SKM-1 (cell line): Measurements from ENCODE around the gene USH2A.

ENCODE experiments used
- DNase-seq: peaks from one replicate; lab custom pipeline; 2025; ENCODE audit not compliant: unreplicated experiment; lab: John Stamatoyannopoulos, UW

The USH2A gene

GRCh38 chr1:215824245-215824644 is 599.0 kb downstream of the USH2A start:
- no peak for DNase-seq

GRCh38 chr1:215819114-215819513 is 604.1 kb downstream of the USH2A start:
- no peak for DNase-seq

GRCh38 chr1:215807911-215808436 is 615.3 kb downstream of the USH2A start:
- DNase-seq: no peak

- DNase-seq: no peak
These were observed 616.0 kb downstream of the USH2A start for GRCh38 chr1:215807218-215807617.

- no peak for DNase-seq
These were observed 625.4 kb downstream of the USH2A start for GRCh38 chr1:215797859-215798258.

- no peak for DNase-seq
These were observed 629.1 kb downstream of the USH2A start for GRCh38 chr1:215794156-215794555.

- no peak for DNase-seq
These were observed 630.1 kb downstream of the USH2A start for GRCh38 chr1:215793180-215793579.

- no peak for DNase-seq
These were observed 630.8 kb downstream of the USH2A start for GRCh38 chr1:215792446-215792845.

- no peak for DNase-seq
These were observed 633.3 kb downstream of the USH2A start for GRCh38 chr1:215789981-215790380.

GRCh38 chr1:215786997-215787396 is 636.3 kb downstream of the USH2A start:
- no peak for DNase-seq

GRCh38 chr1:215780641-215781040 is 642.6 kb downstream of the USH2A start:
- DNase-seq: no peak

GRCh38 chr1:215780139-215780538 is 643.1 kb downstream of the USH2A start:
- DNase-seq: no peak

- no peak for DNase-seq
These were observed 643.5 kb downstream of the USH2A start for GRCh38 chr1:215779729-215780128.

GRCh38 chr1:215777370-215777925 is 645.8 kb downstream of the USH2A start:
- DNase-seq: no peak

GRCh38 chr1:215776336-215776735 is 646.9 kb downstream of the USH2A start:
- DNase-seq: no peak

- no peak for DNase-seq
These were observed 651.1 kb downstream of the USH2A start for GRCh38 chr1:215772151-215772550.

- no peak for DNase-seq
These were observed 654.9 kb downstream of the USH2A start for GRCh38 chr1:215768303-215768702.

GRCh38 chr1:215767761-215768160 is 655.5 kb downstream of the USH2A start:
- DNase-seq: no peak

- no peak for DNase-seq
These were observed 656.7 kb downstream of the USH2A start for GRCh38 chr1:215766521-215766920.

- no peak for DNase-seq
These were observed 657.4 kb downstream of the USH2A start for GRCh38 chr1:215765833-215766232.

GRCh38 chr1:215761446-215761845 is 661.8 kb downstream of the USH2A start:
- DNase-seq: no peak

GRCh38 chr1:215754112-215754511 is 669.1 kb downstream of the USH2A start:
- DNase-seq: no peak

GRCh38 chr1:215749414-215749813 is 673.8 kb downstream of the USH2A start:
- no peak for DNase-seq
